ENCODE results near the gene ZNF532. TPM values are rescaled to one million over a fixed set of nuclear protein-coding genes. Genes with fewer than 3 reads are reported as not detected.

ZNF532 gene
- total and polyA plus RNA-seq, 9 of the 15 experiments (the other 6 are each of a cell fraction or from before 2014, with no cell fraction given): 0.42 TPM; not detected in 8

DNA sequence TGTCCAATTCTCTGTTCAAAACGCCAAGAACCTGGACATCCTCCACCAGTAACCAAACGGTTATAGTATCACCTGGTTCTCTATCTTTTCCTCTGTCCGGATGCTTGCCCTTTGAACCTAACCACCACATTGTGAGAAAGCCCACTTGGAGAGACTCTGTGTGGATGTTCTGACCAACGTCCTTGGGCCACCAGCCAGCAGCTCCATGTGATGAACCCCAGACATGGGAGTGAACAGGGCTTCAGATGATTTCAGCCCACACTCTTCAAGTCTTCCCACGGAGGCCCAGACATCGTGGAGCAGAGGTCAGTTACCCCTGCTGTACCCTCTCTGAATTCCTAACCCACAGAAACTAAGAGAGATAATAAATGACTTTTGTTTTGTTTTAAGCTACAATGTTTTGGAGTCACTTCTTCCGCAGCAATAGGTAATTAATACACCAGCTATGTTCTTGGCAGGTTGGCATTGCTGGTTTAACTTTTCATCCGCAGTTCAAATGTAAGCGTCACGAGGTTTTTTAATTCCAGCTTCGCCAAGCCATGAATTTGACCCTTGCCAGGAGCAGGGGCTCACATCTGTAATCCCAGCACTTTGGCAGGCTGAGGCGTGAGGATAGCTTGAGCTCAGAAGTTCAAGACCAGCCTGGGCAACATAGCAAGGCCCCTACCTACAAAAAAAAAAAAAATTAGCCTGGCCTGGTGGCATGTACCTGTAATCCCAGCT lies 36.1 kb upstream of the ZNF532 start (continued):
- no peak for TF ChIP-seq ZEB2 (IDR thresholded peaks at IDR 0.05)
- TF ChIP-seq ZKSCAN3 (CRISPR knock-in tag; IDR thresholded peaks at IDR 0.05): no peak
- no peak for TF ChIP-seq MAFG (tag; conservative IDR thresholded peaks at IDR 0.05)
- no peak for TF ChIP-seq TFAP4 (CRISPR knock-in tag; IDR thresholded peaks at IDR 0.05; ENCODE audit: borderline replicate concordance)

- H3K9me3 ChIP-seq (replicated peaks; ENCODE audit: control insufficient read depth, insufficient read depth, low read depth, low read length): no peaks in the 10 kb centered on the region
- H2AFZ ChIP-seq (ENCODE audit: low read depth, low read length): no peak overlapping the region
- no peaks in the 10 kb centered on the region for H3K36me3 ChIP-seq (ENCODE audit: control insufficient read depth, insufficient read depth, low read length)
- ChIA-PET CTCF (ENCODE audit: low intra/inter-chr PET ratio) (no interaction called here), POLR2A (interaction anchor here (1.1 kb wide), 1 partner anchor 15 kb away, joined by 3 read pairs; no protein-coding TSS in a partner anchor)
- in situ Hi-C loops (cut with MboI): no loop called here
- no peak overlapping the region for H3K4me3 ChIP-seq
- no TSS peak for BruUV-seq (replicated peaks)
- H4K20me1 ChIP-seq (replicated peaks; ENCODE audit: control insufficient read depth, insufficient read depth, low read length): no peaks in the 10 kb centered on the region
- ATAC-seq (no peak), DNase-seq (ENCODE audit: extremely low read depth in 1 of 4, low spot score in 3 of 4) (no peak), FAIRE-seq (no peak)
- H3K9ac ChIP-seq (ENCODE audit: insufficient read depth in 1 of 2, low read depth in 2 of 2, low read length in 2 of 2): no peak overlapping the region
- H3K27ac ChIP-seq (ENCODE audit: extremely low read depth, low read depth, low read length): no peak overlapping the region
- no peaks in the 10 kb centered on the region for H3K4me1 ChIP-seq (replicated peaks in 1 of 2; ENCODE audit: control insufficient read depth in 2 of 2, insufficient read depth in 2 of 2, low read length in 2 of 2)
- H3K9me1 ChIP-seq (ENCODE audit: control insufficient read depth, insufficient read depth, low read length): no peaks in the 10 kb centered on the region
- 0% methylated on average over 3 of the region's 3 CpGs for WGBS (ENCODE audit: insufficient coverage, low coverage, missing lambda C conversion rate)
- no peaks in the 10 kb centered on the region for H3K79me2 ChIP-seq (ENCODE audit: control insufficient read depth, insufficient read depth, low read length)
- intact Hi-C loops (cut with micrococcal nuclease): no loop called here
- no peak overlapping the region for H3K4me2 ChIP-seq (ENCODE audit: insufficient read depth, low read length)
- H3K27me3 ChIP-seq (ENCODE audit: control insufficient read depth in 2 of 2, insufficient read depth in 2 of 2, low read length in 2 of 2): no peaks in the 10 kb centered on the region
- TF ChIP-seq E2F4 (CRISPR knock-in tag; IDR thresholded peaks at IDR 0.05; ENCODE audit: low read depth) (no peak), KDM1A (IDR thresholded peaks at IDR 0.05) (no peak), SFPQ (IDR thresholded peaks at IDR 0.05; ENCODE audit: low read depth, low read length) (no peak), UBTF (IDR thresholded peaks at IDR 0.05; ENCODE audit: borderline replicate concordance in 1 of 2, low read depth in 2 of 2, low read length in 2 of 2) (no peak), VEZF1 (CRISPR knock-in tag; IDR thresholded peaks at IDR 0.05) (no peak), ZNF354B (CRISPR knock-in tag; IDR thresholded peaks at IDR 0.05) (no peak)
- TF ChIP-seq, protein P1, sequence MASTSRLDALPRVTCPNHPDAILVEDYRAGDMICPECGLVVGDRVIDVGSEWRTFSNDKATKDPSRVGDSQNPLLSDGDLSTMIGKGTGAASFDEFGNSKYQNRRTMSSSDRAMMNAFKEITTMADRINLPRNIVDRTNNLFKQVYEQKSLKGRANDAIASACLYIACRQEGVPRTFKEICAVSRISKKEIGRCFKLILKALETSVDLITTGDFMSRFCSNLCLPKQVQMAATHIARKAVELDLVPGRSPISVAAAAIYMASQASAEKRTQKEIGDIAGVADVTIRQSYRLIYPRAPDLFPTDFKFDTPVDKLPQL (IDR thresholded peaks at IDR 0.05; ENCODE audit: extremely low read depth, insufficient read length): no peak
Observed at GRCh38 chr18:58829263-58829662, 35.4 kb upstream of the ZNF532 start.
